Measurements from ENCODE around the gene ITLN2. TPM values are rescaled to one million over a fixed set of nuclear protein-coding genes. Genes with fewer than 3 reads are reported as not detected.
A peak's percentile ranks its signal among the peaks of the same experiment; 100 is the strongest.

Gene ITLN2
- polyA plus RNA-seq, 2 of the 4 experiments (the other 2 are of a cell fraction): 0.22 to 0.30 TPM

- H3K4me2 ChIP-seq: no peak overlapping the region
- POLR2A ChIA-PET: no interaction called here
Measured at GRCh38 chr1:160952129-160952510, 2.5 kb downstream of the ITLN2 start.

GRCh38 chr1:160951443-160952128, 3.0 kb downstream of the ITLN2 start:
- Histone ChIP-seq H3K4me1 (peaks cover 50% of the 10 kb centered on the region), H3K9me3 (no peaks in the 10 kb centered on the region), H3K27ac (peak overlapping the region in 1 of 2 experiments; percentile 24; a peak in 1 of 6 replicates), H3K4me2 (no peak overlapping the region), H3K4me3 (no peak overlapping the region)
- ATAC-seq: peak; percentile 86 to 90
- WGBS (ENCODE audit: missing lambda C conversion rate): 42% methylated on average over 7 of the region's 8 CpGs
- CTCF ChIA-PET: interaction anchor here (0.6 to 6.3 kb wide), 50 partner anchors 8 to 523 kb away, joined by 3 to 149 read pairs (median 4); partner anchors contain the start of gene CD48
- DNase-seq (ENCODE audit: low read depth in 1 of 2, low spot score in 1 of 2): peak; percentile 70 to 71
- FAIRE-seq: no peak
- POLR2A ChIA-PET: no interaction called here
- no peak for TF ChIP-seq JUNB (IDR thresholded peaks at IDR 0.05)
- peak; percentile 48 for TF ChIP-seq GATA3 (IDR thresholded peaks at IDR 0.05; ENCODE audit: borderline replicate concordance)
- no peak for TF ChIP-seq HOXB13 (CRISPR knock-in tag; IDR thresholded peaks at IDR 0.05; ENCODE audit: low read depth)
- peak; percentile 74 to 79 for TF ChIP-seq RAD21 (conservative IDR thresholded peaks at IDR 0.05 in 1 of 2, IDR thresholded peaks at IDR 0.05 in 1 of 2)
- no peak for TF ChIP-seq HDAC2 (IDR thresholded peaks at IDR 0.05)
- TF ChIP-seq RFX5 (IDR thresholded peaks at IDR 0.05): no peak
- TF ChIP-seq CTCF (IDR thresholded peaks at IDR 0.05): peak; percentile 73
- peak; percentile 84 for TF ChIP-seq SMC3 (IDR thresholded peaks at IDR 0.05)
- TF ChIP-seq FOXS1 (CRISPR knock-in tag; IDR thresholded peaks at IDR 0.05): no peak
- no peak for TF ChIP-seq CHD4 (IDR thresholded peaks at IDR 0.05; ENCODE audit: borderline replicate concordance)
- no peak for TF ChIP-seq NFE2L2 (conservative IDR thresholded peaks at IDR 0.05; ENCODE audit: low read length)
- TF ChIP-seq EHMT2 (IDR thresholded peaks at IDR 0.05; ENCODE audit: low read depth): no peak

More at GRCh38 chr1:160952129-160952510, 2.5 kb downstream of the ITLN2 start:
- no peak overlapping the region for H3K4me3 ChIP-seq
- no peak for DNase-seq (ENCODE audit: low read depth in 1 of 2, low spot score in 1 of 2)
- H3K9me3 ChIP-seq: no peaks in the 10 kb centered on the region
- H3K4me1 ChIP-seq: peaks cover 44% of the 10 kb centered on the region
- FAIRE-seq: no peak
- no peak for TF ChIP-seq GATA3 (IDR thresholded peaks at IDR 0.05; ENCODE audit: borderline replicate concordance)
- TF ChIP-seq RARB (CRISPR knock-in tag; IDR thresholded peaks at IDR 0.05): no peak
- no peak for TF ChIP-seq NR3C1 (IDR thresholded peaks at IDR 0.05)
- TF ChIP-seq MAX (IDR thresholded peaks at IDR 0.05): no peak
- no peak for TF ChIP-seq RCOR1 (IDR thresholded peaks at IDR 0.05; ENCODE audit: low read depth, low read length)
- no peak for TF ChIP-seq FOSB (CRISPR knock-in tag; IDR thresholded peaks at IDR 0.05)
- no peak for TF ChIP-seq MYC (IDR thresholded peaks at IDR 0.05; ENCODE audit: borderline replicate concordance, low read length)
- TF ChIP-seq E2F6 (IDR thresholded peaks at IDR 0.05; ENCODE audit: borderline replicate concordance, low read depth): no peak
- TF ChIP-seq TP53 (CRISPR knock-in tag; IDR thresholded peaks at IDR 0.05): no peak
- no peak for TF ChIP-seq CBX2 (IDR thresholded peaks at IDR 0.05; ENCODE audit: borderline replicate concordance, low read depth)
- TF ChIP-seq USF2 (IDR thresholded peaks at IDR 0.05): no peak
- TF ChIP-seq KDM5A (IDR thresholded peaks at IDR 0.05): no peak
- no peak for TF ChIP-seq ELK1 (IDR thresholded peaks at IDR 0.05; ENCODE audit: low read depth, low read length)
- TF ChIP-seq PBX3 (IDR thresholded peaks at IDR 0.05): no peak
- no peak for TF ChIP-seq MAFK (IDR thresholded peaks at IDR 0.05; ENCODE audit: partially characterized antibody)
- TF ChIP-seq BCL3 (IDR thresholded peaks at IDR 0.05): no peak
- no peak for TF ChIP-seq FOSL2 (IDR thresholded peaks at IDR 0.05)
- no peak for TF ChIP-seq FOSL2 (CRISPR knock-in tag; IDR thresholded peaks at IDR 0.05)
- TF ChIP-seq EP300 (IDR thresholded peaks at IDR 0.05): no peak
- CTCF ChIA-PET: interaction anchor here (0.7 to 6.3 kb wide), 45 partner anchors 8 to 523 kb away, joined by 3 to 149 read pairs (median 5); partner anchors contain the start of gene CD48
- WGBS (ENCODE audit: missing lambda C conversion rate): 92% methylated on average over 2 of the region's 2 CpGs
- no peak for ATAC-seq
- H3K27ac ChIP-seq: 0 out of 6 replicates have a peak overlapping the region, but pooled peaks of 1 of the 2 experiments have one; percentile 24
